HG02678 (cell line): ENCODE measurements around the gene STAC2.

Experiments used
- ATAC-seq: cut with Tn5 transposase; IDR thresholded peaks from one replicate; pipeline ENCODE4 v1.9.1; 2021; ENCODE audit warnings: mild to moderate bottlenecking, moderate library complexity; ENCODE audit not compliant: unreplicated experiment

Gene STAC2

GRCh38 chr17:39165841-39166349 is 59.9 kb downstream of the STAC2 start, which contains the start of gene ARL5C:
Gene ARL5C, minus strand, starts transcription at chr17:39166161. Its CDS starts 401 bp downstream, at chr17:39165760.
- no peak for ATAC-seq

- no peak for ATAC-seq
Measured at GRCh38 chr17:39165178-39165840, 60.4 kb downstream of the STAC2 start.

DNA sequence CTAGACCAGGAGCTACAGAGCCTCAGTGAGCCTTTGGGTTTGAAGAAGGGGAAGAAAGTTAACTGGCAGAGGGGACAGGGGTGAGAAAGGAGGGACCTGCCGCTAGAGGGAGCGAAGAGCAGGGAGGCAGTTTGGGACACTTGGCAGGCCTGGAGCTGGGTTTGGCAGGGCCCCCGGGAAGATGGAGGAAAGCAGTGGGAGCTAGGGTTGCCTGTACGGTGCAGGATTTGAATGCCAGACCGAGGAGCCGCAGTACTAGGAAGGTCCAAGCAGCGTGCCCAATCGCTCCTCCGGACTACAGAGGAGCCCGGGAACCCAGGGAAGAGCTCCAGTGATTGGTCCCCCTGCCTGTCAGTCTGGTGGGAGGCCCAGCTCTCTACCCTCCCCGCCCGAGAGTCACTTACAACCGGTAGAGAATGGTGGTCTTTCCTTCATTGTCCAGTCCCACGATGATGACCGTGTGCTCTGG is 61.0 kb downstream of the STAC2 start:
- no peak for ATAC-seq

GRCh38 chr17:39161962-39162361 is 63.8 kb downstream of the STAC2 start:
- ATAC-seq: no peak
